HCT116 (cell line): ENCODE data around the gene KRTAP4-6. TPM values are rescaled to one million over a fixed set of nuclear protein-coding genes. Genes with fewer than 3 reads are reported as not detected.
"Not testable (repeated sequence)": the region's sequence is repeated elsewhere in the genome, so short reads cannot be mapped to it uniquely, and the experiment has no call there.

Experiments
- ATAC-seq: fragments of 200-7000 bp; cut with Tn5 transposase; 2 replicates; pipeline ENCODE4 v1.9.1; 2020; ENCODE audit warnings: mild to moderate bottlenecking, moderate library complexity
- BruUV-seq: library from RNA; stranded (reverse); fragments of 400-500 nt; replicated peaks from 2 replicates; lab custom pipeline; 2021; lab: Mats Ljungman, UMichigan
- CTCF ChIA-PET: fragments of 300-600 bp; sonication (Branson Sonifier 250); formaldehyde crosslinking; loops from one replicate; lab custom pipeline; 2021; ENCODE audit warnings: antibody characterized with exemption; lab: Charles Lee
- POLR2A ChIA-PET: fragments of 300-600, 350-600 bp; sonication (Branson Sonifier 250); formaldehyde crosslinking; loops from one replicate; lab custom pipeline; 2021; ENCODE audit warnings: antibody characterized with exemption; lab: Charles Lee
- RAD21 ChIA-PET, 2 experiments: fragments of 300-600 bp; sonication (Branson Sonifier 250); formaldehyde crosslinking; loops; one replicate each; lab custom pipeline; 2023; ENCODE audit warnings: low total read pairs in 2 of 2; ENCODE audit not compliant: uncharacterized antibody in 2 of 2, unreplicated experiment in 2 of 2, low non-redundant PET in 1 of 2; lab: Charles Lee
- DNase-seq: peaks from one replicate; pipeline ENCODE4 v3.0.0-alpha.2; 2010; ENCODE audit warnings: low read depth, low spot score
- H2AFZ ChIP-seq: fragments of 200-600 bp; shearing (Covaris generic), sonication (generic); 2 replicates; pipeline ENCODE4 v1.6.1; 2017; ENCODE audit warnings: low read depth, mixed run types, mixed read lengths, antibody characterized with exemption, low read length; ENCODE audit not compliant: poor library complexity, severe bottlenecking
- H3K27ac ChIP-seq: 2 replicates; pipeline ENCODE4 v1.5.1; 2012; ENCODE audit warnings: low read depth, low read length
- H3K27me3 ChIP-seq: fragments of 200-600 bp; sonication (generic); 2 replicates; pipeline ENCODE4 v1.6.1; 2016; ENCODE audit warnings: mixed run types, low read length, mixed read lengths; ENCODE audit not compliant: insufficient read depth
- H3K36me3 ChIP-seq, 2 experiments: fragments of 200-500 bp in 1 of 2; fragments of 200-600 bp in 1 of 2; sonication (Bioruptor generic) in 1 of 2; sonication (generic) in 1 of 2; 2 replicates each; pipeline versions ENCODE4 v1.5.1 to v1.6.1; 2014 to 2016; ENCODE audit warnings: low read length in 2 of 2, inconsistent platforms in 1 of 2, mixed read lengths in 1 of 2, mixed run types in 1 of 2; ENCODE audit not compliant: insufficient read depth in 2 of 2, control insufficient read depth in 1 of 2
- H3K4me1 ChIP-seq, 2 experiments: fragments of 200-600 bp in 1 of 2; sonication (generic) in 1 of 2; 2 replicates each; pipeline versions ENCODE4 v1.5.1 to v1.6.1; 2012 to 2017; ENCODE audit warnings: low read length in 2 of 2, inconsistent platforms in 1 of 2, mild to moderate bottlenecking in 1 of 2, mixed read lengths in 1 of 2, mixed run types in 1 of 2, moderate library complexity in 1 of 2; ENCODE audit not compliant: insufficient read depth in 2 of 2, control insufficient read depth in 1 of 2
- H3K4me2 ChIP-seq: fragments of 200-600 bp; sonication (generic); 2 replicates; pipeline ENCODE4 v1.6.1; 2017; ENCODE audit warnings: mixed run types, low read length, mixed read lengths
- H3K4me3 ChIP-seq, 2 experiments: fragments of 200-600 bp in 1 of 2; sonication (generic) in 1 of 2; replicated peaks in 1 of 2; 2 replicates each; pipeline ENCODE4 v1.5.1; 2011 to 2016; ENCODE audit warnings: low read length in 2 of 2, control low read depth in 1 of 2, low read depth in 1 of 2, mild to moderate bottlenecking in 1 of 2, mixed read lengths in 1 of 2, mixed run types in 1 of 2
- H3K79me2 ChIP-seq: fragments of 200-600 bp; sonication (generic); 2 replicates; pipeline ENCODE4 v1.6.1; 2017; ENCODE audit warnings: mild to moderate bottlenecking, mixed run types, low read length, moderate library complexity, mixed read lengths; ENCODE audit not compliant: insufficient read depth
- H3K9ac ChIP-seq: fragments of 200-600 bp; sonication (generic); 2 replicates; pipeline ENCODE4 v1.6.1; 2016; ENCODE audit warnings: low read length, mixed read lengths
- H3K9me2 ChIP-seq: fragments of 200-600 bp; sonication (generic), shearing (Covaris generic); 2 replicates; pipeline ENCODE4 v1.6.1; 2017; ENCODE audit warnings: mixed run types, mild to moderate bottlenecking, moderate library complexity; ENCODE audit not compliant: insufficient read depth
- H3K9me3 ChIP-seq, 2 experiments: fragments of 200-500 bp in 1 of 2; fragments of 200-600 bp in 1 of 2; sonication (Bioruptor generic) in 1 of 2; sonication (generic) in 1 of 2; 2 replicates each; pipeline ENCODE4 v1.6.1; 2014 to 2017; ENCODE audit warnings: low read length in 2 of 2, mixed read lengths in 2 of 2, inconsistent platforms in 1 of 2, low read depth in 1 of 2, mild to moderate bottlenecking in 1 of 2, mixed run types in 1 of 2, moderate library complexity in 1 of 2; ENCODE audit not compliant: control insufficient read depth in 1 of 2, insufficient read depth in 1 of 2
- H4K20me1 ChIP-seq: fragments of 200-600 bp; sonication (generic), shearing (Covaris generic); 2 replicates; pipeline ENCODE4 v1.6.1; 2017; ENCODE audit warnings: mixed run types, mild to moderate bottlenecking, moderate library complexity; ENCODE audit not compliant: insufficient read depth
- CEBPB ChIP-seq: IDR thresholded peaks from 2 replicates; pipeline ENCODE4 v1.6.1; 2012; ENCODE audit warnings: low read depth
- ELF1 ChIP-seq: IDR thresholded peaks from 2 replicates; pipeline ENCODE4 v1.6.1; 2012; ENCODE audit warnings: low read depth, borderline replicate concordance
- EZH2 ChIP-seq: fragments of 200-600 bp; sonication (generic); IDR thresholded peaks from 2 replicates; pipeline ENCODE4 v1.6.1; 2017; ENCODE audit warnings: antibody characterized with exemption, mixed run types
- EZH2phosphoT487 ChIP-seq: fragments of 200-600 bp; IDR thresholded peaks from 2 replicates; pipeline ENCODE4 v1.6.1; 2018; ENCODE audit warnings: antibody characterized with exemption, borderline replicate concordance
- JUND ChIP-seq: IDR thresholded peaks from 2 replicates; pipeline ENCODE4 v1.6.1; 2012
- MAX ChIP-seq: IDR thresholded peaks from 2 replicates; pipeline ENCODE4 v1.6.1; 2012
- POLR2AphosphoS5 ChIP-seq: IDR thresholded peaks from 2 replicates; pipeline ENCODE4 v1.6.1; 2011; ENCODE audit warnings: mild to moderate bottlenecking, low read depth, low read length, moderate library complexity
- REST ChIP-seq: IDR thresholded peaks from 2 replicates; pipeline ENCODE4 v1.6.1; 2012; ENCODE audit warnings: low read depth
- SIN3A ChIP-seq: IDR thresholded peaks from 2 replicates; pipeline ENCODE4 v1.6.1; 2012; ENCODE audit warnings: low read depth
- SRF ChIP-seq: IDR thresholded peaks from 2 replicates; pipeline ENCODE4 v1.6.1; 2012; ENCODE audit warnings: low read depth
- ZFX ChIP-seq: fragments of 450-650 bp; IDR thresholded peaks from 2 replicates; pipeline ENCODE4 v1.6.1; 2017
- intact Hi-C: fragments of 100-400 bp; cut with micrococcal nuclease; formaldehyde crosslinking; loops from 2 replicates; pipeline ENCODE4 v1.10.0; 2022
- total RNA-seq: library from RNA; stranded (reverse); gene quantifications from one replicate; pipeline ENCODE4 v1.2.1, GENCODE V29; 2021; ENCODE audit not compliant: unreplicated experiment
- TF ChIP-seq, protein P1 (sequence below), 3 experiments: fragments of 200-600 bp in 1 of 3; sonication (generic) in 1 of 3; IDR thresholded peaks in 2 of 3; conservative IDR thresholded peaks in 1 of 3; 2 replicates each; pipeline ENCODE4 v1.5.1; 2012 to 2017; ENCODE audit warnings: low read depth in 2 of 3, low read length in 2 of 3, antibody characterized with exemption in 1 of 3, borderline replicate concordance in 1 of 3, control low read depth in 1 of 3, mild to moderate bottlenecking in 1 of 3, mixed read lengths in 1 of 3, mixed run types in 1 of 3, moderate library complexity in 1 of 3; ENCODE audit not compliant: insufficient read depth in 1 of 3

Gene KRTAP4-6
- total RNA-seq, 1 experiment from 2014 or later: not detected

DNA sequence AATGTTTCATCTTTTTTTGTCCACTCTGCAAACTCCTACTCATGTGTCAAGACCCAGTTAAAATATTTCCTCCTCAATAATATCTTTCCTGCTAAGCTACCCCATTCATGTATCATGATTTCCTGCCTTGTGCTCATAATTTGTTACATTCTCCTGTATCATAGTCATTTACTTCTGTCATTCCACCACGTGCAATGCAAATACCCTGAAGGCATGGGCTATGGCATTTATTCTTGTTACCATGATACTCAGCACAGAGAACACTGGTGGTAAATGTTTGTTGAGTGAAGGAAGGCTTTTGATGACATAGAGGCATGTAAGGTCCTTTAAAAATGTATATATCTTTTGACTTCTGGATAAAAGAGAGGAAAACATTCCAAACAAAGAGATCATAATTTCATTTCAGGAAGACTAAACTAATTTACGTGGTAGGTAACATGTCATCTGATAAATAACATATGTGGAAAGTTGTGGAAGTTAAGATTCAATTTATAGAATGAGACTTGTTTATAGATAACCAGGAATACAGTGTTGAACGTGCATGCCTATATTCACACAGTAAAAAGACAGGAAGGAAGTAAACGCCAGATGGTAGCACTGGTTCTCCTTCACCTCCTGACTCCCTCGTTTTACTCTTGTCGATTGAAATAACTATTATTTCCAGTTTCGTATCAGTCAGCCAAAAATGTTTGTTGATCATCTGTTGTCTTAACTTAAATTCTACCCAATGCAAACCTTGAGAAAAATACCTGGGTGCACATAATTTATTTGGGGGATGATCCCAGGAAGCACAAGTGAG is 40.5 kb downstream of the KRTAP4-6 start:
- not testable (repeated sequence) for H4K20me1 ChIP-seq, H3K27ac ChIP-seq, H3K9me2 ChIP-seq, H2AFZ ChIP-seq, H3K79me2 ChIP-seq
- peaks cover 9 to 39% of the 10 kb centered on the region in 2 experiments for H3K4me1 ChIP-seq
- TF ChIP-seq MAX: 0 out of 2 replicates have a peak, but pooled peaks have one; percentile 27
- TF ChIP-seq, all 23 proteins: peak for 1; not testable (repeated sequence) for 22
- CTCF ChIA-PET, intact Hi-C loops, POLR2A ChIA-PET, ATAC-seq, H3K9ac ChIP-seq, H3K4me3 ChIP-seq, H3K36me3 ChIP-seq, RAD21 ChIA-PET, BruUV-seq, H3K4me2 ChIP-seq, H3K9me3 ChIP-seq, H3K27me3 ChIP-seq, DNase-seq: not testable (repeated sequence)

- no peak for ATAC-seq
- Histone ChIP-seq H3K9me2 (no peaks in the 10 kb centered on the region), H3K9me3 (peaks cover 0 to 5% of the 10 kb centered on the region in 2 experiments; a peak in 1 of 4 replicates), H3K9ac (no peak overlapping the region), H3K36me3 (peaks cover 0 to 4% of the 10 kb centered on the region in 2 experiments; a peak in 1 of 4 replicates), H3K4me1 (peaks cover 0 to 27% of the 10 kb centered on the region in 2 experiments; a peak in 3 of 4 replicates), H3K4me2 (no peak overlapping the region), H2AFZ (no peak overlapping the region), H3K79me2 (no peaks in the 10 kb centered on the region), H4K20me1 (no peaks in the 10 kb centered on the region), H3K27ac (no peak overlapping the region), H3K4me3 (no peak overlapping the region), H3K27me3 (no peaks in the 10 kb centered on the region)
- POLR2A ChIA-PET: no interaction called here
- no TSS peak for BruUV-seq
- intact Hi-C loops: no loop called here
- no peak for DNase-seq
- RAD21 ChIA-PET: interaction anchor here in 1 of 2 experiments (0.6 kb wide), 1 partner anchor 11 kb away, joined by 3 read pairs; no protein-coding TSS in a partner anchor
- CTCF ChIA-PET: no interaction called here
- TF ChIP-seq ZFX (no peak), REST (no peak), EZH2phosphoT487 (no peak), SIN3A (no peak), CEBPB (no peak), EZH2 (no peak), ELF1 (no peak), MAX (no peak), JUND (no peak), POLR2AphosphoS5 (no peak), SRF (no peak)
- TF ChIP-seq, protein P1, sequence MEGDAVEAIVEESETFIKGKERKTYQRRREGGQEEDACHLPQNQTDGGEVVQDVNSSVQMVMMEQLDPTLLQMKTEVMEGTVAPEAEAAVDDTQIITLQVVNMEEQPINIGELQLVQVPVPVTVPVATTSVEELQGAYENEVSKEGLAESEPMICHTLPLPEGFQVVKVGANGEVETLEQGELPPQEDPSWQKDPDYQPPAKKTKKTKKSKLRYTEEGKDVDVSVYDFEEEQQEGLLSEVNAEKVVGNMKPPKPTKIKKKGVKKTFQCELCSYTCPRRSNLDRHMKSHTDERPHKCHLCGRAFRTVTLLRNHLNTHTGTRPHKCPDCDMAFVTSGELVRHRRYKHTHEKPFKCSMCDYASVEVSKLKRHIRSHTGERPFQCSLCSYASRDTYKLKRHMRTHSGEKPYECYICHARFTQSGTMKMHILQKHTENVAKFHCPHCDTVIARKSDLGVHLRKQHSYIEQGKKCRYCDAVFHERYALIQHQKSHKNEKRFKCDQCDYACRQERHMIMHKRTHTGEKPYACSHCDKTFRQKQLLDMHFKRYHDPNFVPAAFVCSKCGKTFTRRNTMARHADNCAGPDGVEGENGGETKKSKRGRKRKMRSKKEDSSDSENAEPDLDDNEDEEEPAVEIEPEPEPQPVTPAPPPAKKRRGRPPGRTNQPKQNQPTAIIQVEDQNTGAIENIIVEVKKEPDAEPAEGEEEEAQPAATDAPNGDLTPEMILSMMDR (IDR thresholded peaks at IDR 0.05 in 2 of 3, conservative IDR thresholded peaks at IDR 0.05 in 1 of 3; ENCODE audit: borderline replicate concordance in 1 of 3, insufficient read depth in 1 of 3, low read depth in 2 of 3, low read length in 2 of 3): no peak
Observed at GRCh38 chr17:41098481-41098880, 41.9 kb downstream of the KRTAP4-6 start.
